ENCODE measurements around the gene ZNF70.

The ZNF70 gene

GRCh38 chr22:23716811-23717801 lies 33.8 kb downstream of the ZNF70 start:
- DNase-seq (ENCODE audit: low read depth): peak; percentile 74

GRCh38 chr22:23715806-23716375 lies 35.0 kb downstream of the ZNF70 start:
- no peak for DNase-seq (ENCODE audit: low read depth)

GRCh38 chr22:23714596-23715578 lies 36.0 kb downstream of the ZNF70 start:
- DNase-seq (ENCODE audit: low read depth): no peak

- no peak for DNase-seq (ENCODE audit: low read depth)
These were observed 37.0 kb downstream of the ZNF70 start for GRCh38 chr22:23713696-23714595.

GRCh38 chr22:23712256-23712655 lies 38.7 kb downstream of the ZNF70 start:
- no peak for DNase-seq (ENCODE audit: low read depth)

GRCh38 chr22:23709107-23709506 lies 41.8 kb downstream of the ZNF70 start:
- no peak for DNase-seq (ENCODE audit: low read depth)

- no peak for DNase-seq (ENCODE audit: low read depth)
These were observed 42.6 kb downstream of the ZNF70 start for GRCh38 chr22:23708270-23708669.

GRCh38 chr22:23705358-23705757 lies 45.6 kb downstream of the ZNF70 start:
- no peak for DNase-seq (ENCODE audit: low read depth)

- no peak for DNase-seq (ENCODE audit: low read depth)
These were observed 46.1 kb downstream of the ZNF70 start for GRCh38 chr22:23704829-23705228.

- DNase-seq (ENCODE audit: low read depth): no peak
These were observed 46.9 kb downstream of the ZNF70 start for GRCh38 chr22:23704062-23704461.

GRCh38 chr22:23700706-23701105 lies 50.2 kb downstream of the ZNF70 start:
- DNase-seq (ENCODE audit: low read depth): no peak

GRCh38 chr22:23698673-23699235 lies 52.2 kb downstream of the ZNF70 start:
- no peak for DNase-seq (ENCODE audit: low read depth)

- DNase-seq (ENCODE audit: low read depth): no peak
These were observed 52.8 kb downstream of the ZNF70 start for GRCh38 chr22:23698094-23698493.

- no peak for DNase-seq (ENCODE audit: low read depth)
These were observed 53.6 kb downstream of the ZNF70 start for GRCh38 chr22:23697031-23697970.

- DNase-seq (ENCODE audit: low read depth): peak; percentile 56
These were observed 54.5 kb downstream of the ZNF70 start for GRCh38 chr22:23696326-23696851.

- DNase-seq (ENCODE audit: low read depth): no peak
These were observed 55.2 kb downstream of the ZNF70 start for GRCh38 chr22:23695571-23696325.

GRCh38 chr22:23695141-23695540 lies 55.8 kb downstream of the ZNF70 start:
- no peak for DNase-seq (ENCODE audit: low read depth)

GRCh38 chr22:23693979-23694680 lies 56.8 kb downstream of the ZNF70 start:
- DNase-seq (ENCODE audit: low read depth): no peak

Data from stimulated activated CD4-positive, alpha-beta T cell treated with anti-CD3 and anti-CD28 coated beads, Interleukin-2, amount 100 ng/mL, for 4 hours (primary cell).